NCI-H2107 treated with DMSO at 0.1 percent for 48 hours (cell line): ENCODE measurements around the gene WRAP53.

ENCODE experiments used
- DNase-seq: peaks from one replicate; lab custom pipeline; 2025; ENCODE audit not compliant: unreplicated experiment; lab: John Stamatoyannopoulos, UW

The WRAP53 gene

GRCh38 chr17:7740481-7741001, 52.3 kb downstream of the WRAP53 start:
- DNase-seq, result no peak

GRCh38 chr17:7742729-7743128, 54.5 kb downstream of the WRAP53 start:
- no peak for DNase-seq

- DNase-seq, result no peak
These were observed 56.1 kb downstream of the WRAP53 start for GRCh38 chr17:7744416-7744815.

- no peak for DNase-seq
These were observed 57.6 kb downstream of the WRAP53 start for GRCh38 chr17:7745748-7746470.

GRCh38 chr17:7747635-7748071, 59.4 kb downstream of the WRAP53 start:
- no peak for DNase-seq

- no peak for DNase-seq
These were observed 59.9 kb downstream of the WRAP53 start for GRCh38 chr17:7748076-7748775.

- DNase-seq, result no peak
These were observed 62.1 kb downstream of the WRAP53 start for GRCh38 chr17:7750321-7750821.
